DOHH2 (cell line): ENCODE results near the gene BHLHE23.

ENCODE experiments used
- H3F3A ChIP-seq: fragments of 200-600 bp; sonication (generic), shearing (Covaris generic); 2 replicates; pipeline ENCODE4 v1.6.0; 2016; ENCODE audit warnings: antibody characterized with exemption, mild to moderate bottlenecking; ENCODE audit not compliant: control insufficient read depth, insufficient read depth
- H3K27ac ChIP-seq: fragments of 200-600 bp; sonication (generic); 2 replicates; pipeline ENCODE4 v1.5.1; 2014; ENCODE audit warnings: low read depth, mild to moderate bottlenecking, low read length, moderate library complexity
- H3K27me3 ChIP-seq: fragments of 200-600 bp; sonication (generic); 2 replicates; pipeline ENCODE4 v1.6.1; 2014; ENCODE audit warnings: mild to moderate bottlenecking, low read length, mixed read lengths; ENCODE audit not compliant: control insufficient read depth
- H3K36me3 ChIP-seq: fragments of 200-600 bp; sonication (generic); 2 replicates; pipeline ENCODE4 v1.6.1; 2014; ENCODE audit warnings: mild to moderate bottlenecking, low read length, moderate library complexity, mixed read lengths; ENCODE audit not compliant: control insufficient read depth
- H3K4me1 ChIP-seq: fragments of 200-600 bp; sonication (generic); 2 replicates; pipeline ENCODE4 v1.6.1; 2014; ENCODE audit warnings: mild to moderate bottlenecking, low read length, mixed read lengths; ENCODE audit not compliant: control insufficient read depth
- H3K4me2 ChIP-seq: fragments of 200-600 bp; sonication (generic); 2 replicates; pipeline ENCODE4 v1.6.0; 2014; ENCODE audit warnings: mild to moderate bottlenecking, low read length, moderate library complexity
- H3K4me3 ChIP-seq: fragments of 200-600 bp; sonication (generic); 2 replicates; pipeline ENCODE4 v1.5.1; 2014; ENCODE audit warnings: mild to moderate bottlenecking, low read length, mixed read lengths
- H3K79me2 ChIP-seq: fragments of 200-600 bp; sonication (generic); 2 replicates; pipeline ENCODE4 v1.6.1; 2014; ENCODE audit warnings: mild to moderate bottlenecking, low read length, mixed read lengths; ENCODE audit not compliant: control insufficient read depth
- H3K9me2 ChIP-seq: fragments of 200-600 bp; sonication (generic); replicated peaks from 2 replicates; pipeline ENCODE4 v1.6.1; 2014; ENCODE audit warnings: mild to moderate bottlenecking, low read length, mixed read lengths; ENCODE audit not compliant: control insufficient read depth
- H3K9me3 ChIP-seq: fragments of 200-600 bp; sonication (generic); 2 replicates; pipeline ENCODE4 v1.6.1; 2014; ENCODE audit warnings: antibody characterized with exemption, low read length, mixed read lengths; ENCODE audit not compliant: control insufficient read depth, insufficient read depth
- H4K20me1 ChIP-seq: fragments of 200-600 bp; sonication (generic); 2 replicates; pipeline ENCODE4 v1.6.0; 2014; ENCODE audit warnings: low read depth, mild to moderate bottlenecking, antibody characterized with exemption, low read length, moderate library complexity; ENCODE audit not compliant: control insufficient read depth, insufficient read depth
- CTCF ChIP-seq: fragments of 200-600 bp; sonication (generic); IDR thresholded peaks from one replicate; pipeline ENCODE4 v1.5.1; 2014; ENCODE audit warnings: antibody characterized with exemption, mild to moderate bottlenecking, low read depth, low read length; ENCODE audit not compliant: poor library complexity, severe bottlenecking
- EZH2phosphoT487 ChIP-seq: fragments of 200-600 bp; sonication (generic); IDR thresholded peaks from 2 replicates; pipeline ENCODE4 v1.6.1; 2017; ENCODE audit warnings: borderline replicate concordance, mild to moderate bottlenecking, antibody characterized with exemption, low read length, moderate library complexity, mixed read lengths

The BHLHE23 gene

GRCh38 chr20:63025534-63026331, 19.0 kb upstream of the BHLHE23 start:
- Histone ChIP-seq H3K4me1 (peaks cover 57% of the 10 kb centered on the region), H3K79me2 (peaks cover 35% of the 10 kb centered on the region), H3K27ac (0 out of 2 replicates have a peak overlapping the region, but pooled peaks have one; percentile 3), H3K4me2 (peak overlapping the region; percentile 51), H3K36me3 (peaks cover 8% of the 10 kb centered on the region; the same call in 1 of the 2 replicates), H3K9me3 (no peaks in the 10 kb centered on the region), H3K4me3 (peak overlapping the region; percentile 35), H3K27me3 (no peaks in the 10 kb centered on the region), H3K9me2 (no peaks in the 10 kb centered on the region), H4K20me1 (0 out of 2 replicates have a peak, but pooled peaks cover 5% of the 10 kb centered on the region), H3F3A (no peaks in the 10 kb centered on the region; the same call in 1 of the 2 replicates)
- TF ChIP-seq CTCF, result no peak
- no peak for TF ChIP-seq EZH2phosphoT487

GRCh38 chr20:63024573-63025392, 18.0 kb upstream of the BHLHE23 start:
- Histone ChIP-seq H3K4me3 (peak overlapping the region; percentile 35; the same call in 1 of the 2 replicates), H3K27ac (0 out of 2 replicates have a peak overlapping the region, but pooled peaks have one; percentile 3), H3K79me2 (peaks cover 45% of the 10 kb centered on the region), H3K36me3 (peaks cover 8% of the 10 kb centered on the region; the same call in 1 of the 2 replicates), H3K4me2 (peak overlapping the region; percentile 51), H3F3A (no peaks in the 10 kb centered on the region; the same call in 1 of the 2 replicates), H3K9me3 (no peaks in the 10 kb centered on the region), H3K27me3 (no peaks in the 10 kb centered on the region), H3K9me2 (no peaks in the 10 kb centered on the region), H3K4me1 (peaks cover 48% of the 10 kb centered on the region), H4K20me1 (0 out of 2 replicates have a peak, but pooled peaks cover 5% of the 10 kb centered on the region)
- TF ChIP-seq EZH2phosphoT487 (no peak), CTCF (no peak)

- no peaks in the 10 kb centered on the region for H3K9me3 ChIP-seq
- H3K79me2 ChIP-seq, result peaks cover 47% of the 10 kb centered on the region
- peaks cover 8% of the 10 kb centered on the region; the same call in 1 of the 2 replicates for H3K36me3 ChIP-seq
- no peaks in the 10 kb centered on the region for H3K9me2 ChIP-seq
- no peak overlapping the region for H3K4me3 ChIP-seq
- H3K4me2 ChIP-seq, result no peak overlapping the region
- H4K20me1 ChIP-seq, result 0 out of 2 replicates have a peak, but pooled peaks cover 5% of the 10 kb centered on the region
- no peaks in the 10 kb centered on the region for H3F3A ChIP-seq
- H3K27ac ChIP-seq, result no peak overlapping the region
- H3K4me1 ChIP-seq, result peaks cover 40% of the 10 kb centered on the region
- no peak for TF ChIP-seq EZH2phosphoT487
- TF ChIP-seq CTCF, result no peak
- no peaks in the 10 kb centered on the region for H3K27me3 ChIP-seq
Observed at GRCh38 chr20:63023936-63024571, 17.3 kb upstream of the BHLHE23 start.
